Progenitor cell of endocrine pancreas (in vitro differentiated cells): ENCODE measurements around the gene COL9A3. TPM values are rescaled to one million over a fixed set of nuclear protein-coding genes. Genes with fewer than 3 reads are reported as not detected.

Experiments used
- DNase-seq: peaks from one replicate; pipeline ENCODE4 v3.0.0; 2021; ENCODE audit warnings: low spot score; ENCODE audit not compliant: unreplicated experiment
- H3K27ac Mint-ChIP-seq: 2 replicates; pipeline ENCODE4 v1.8.0; 2021; ENCODE audit warnings: mild to moderate bottlenecking, moderate library complexity, mixed read lengths
- H3K27me3 Mint-ChIP-seq: 2 replicates; pipeline ENCODE4 v1.8.0; 2021; ENCODE audit warnings: mixed read lengths
- H3K36me3 Mint-ChIP-seq: 2 replicates; pipeline ENCODE4 v1.8.0; 2022; ENCODE audit warnings: mixed read lengths; ENCODE audit not compliant: insufficient read depth
- H3K4me1 Mint-ChIP-seq: 2 replicates; pipeline ENCODE4 v1.8.0; 2021; ENCODE audit warnings: low read depth, mixed read lengths
- H3K4me3 Mint-ChIP-seq: 2 replicates; pipeline ENCODE4 v1.8.0; 2021; ENCODE audit warnings: low read depth, mild to moderate bottlenecking, moderate library complexity, mixed read lengths
- H3K9me3 Mint-ChIP-seq: 2 replicates; pipeline ENCODE4 v1.8.0; 2021; ENCODE audit warnings: low read depth, mixed read lengths
- CTCF ChIP-seq: fragments of 200-600 bp; sonication (generic); IDR thresholded peaks from one replicate; pipeline ENCODE4 v1.5.0; 2021; ENCODE audit warnings: antibody characterized with exemption, mild to moderate bottlenecking; ENCODE audit not compliant: unreplicated experiment
- total RNA-seq: library from RNA; stranded (reverse); gene quantifications from 2 replicates; pipeline ENCODE4 v1.2.1, GENCODE V29; 2021

Gene COL9A3
- total RNA-seq, 1 donor from 2014 or later: 81.5 TPM

DNA sequence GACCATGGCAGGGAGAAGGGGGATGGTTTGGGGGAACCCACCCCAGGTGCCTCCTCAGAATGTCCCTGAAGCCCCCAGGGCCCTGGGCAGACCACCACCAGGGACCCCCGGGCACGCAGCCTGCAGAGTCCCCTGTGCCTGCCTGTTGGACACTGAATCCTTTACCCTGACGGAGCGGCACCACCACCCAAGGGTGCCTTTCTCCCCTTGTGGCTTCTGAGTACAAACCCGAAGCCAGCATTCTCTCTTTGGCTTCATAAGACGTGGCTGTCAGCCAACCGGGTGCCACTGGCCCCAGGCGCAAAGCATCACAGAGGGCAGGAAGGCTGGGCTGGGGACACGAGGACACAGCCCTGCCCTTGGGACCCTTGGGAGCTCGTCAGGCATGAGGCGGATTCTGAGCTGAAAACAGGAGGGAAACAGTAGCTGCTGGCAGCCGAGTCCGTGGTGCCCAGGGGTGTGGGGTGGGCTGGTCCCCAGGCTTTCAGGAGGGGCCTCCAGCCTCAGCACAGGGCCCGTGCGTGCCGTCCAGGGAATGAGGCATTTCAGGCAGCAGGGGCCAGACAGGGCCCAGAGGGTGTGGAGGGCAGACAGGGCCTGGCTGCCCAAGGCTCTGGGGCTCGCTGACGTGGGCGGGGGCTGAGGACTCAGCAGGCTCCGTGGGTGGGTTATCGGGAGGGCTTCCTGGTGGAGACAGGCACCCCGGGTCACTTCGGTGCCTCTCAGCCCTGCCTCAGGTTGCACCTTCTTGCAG is 3.5 kb downstream of the COL9A3 start:
- Mint-ChIP-seq H3K27me3 (peaks cover 7% of the 10 kb centered on the region), H3K4me1 (peaks cover 9% of the 10 kb centered on the region), H3K27ac (no peak overlapping the region), H3K36me3 (no peaks in the 10 kb centered on the region), H3K4me3 (no peak overlapping the region), H3K9me3 (no peaks in the 10 kb centered on the region)
- TF ChIP-seq CTCF: no peak
- no peak for DNase-seq

- no peak for TF ChIP-seq CTCF
- H3K27me3 Mint-ChIP-seq: no peaks in the 10 kb centered on the region
- H3K4me3 Mint-ChIP-seq: no peak overlapping the region
- H3K27ac Mint-ChIP-seq: no peak overlapping the region
- no peaks in the 10 kb centered on the region for H3K36me3 Mint-ChIP-seq
- no peaks in the 10 kb centered on the region for H3K9me3 Mint-ChIP-seq
- peaks cover 4% of the 10 kb centered on the region for H3K4me1 Mint-ChIP-seq
- DNase-seq: no peak
Observed at GRCh38 chr20:62820962-62821725, 4.3 kb downstream of the COL9A3 start.

- H3K9me3 Mint-ChIP-seq: no peaks in the 10 kb centered on the region
- no peaks in the 10 kb centered on the region for H3K36me3 Mint-ChIP-seq
- no peak for DNase-seq
- H3K4me1 Mint-ChIP-seq: peaks cover 4% of the 10 kb centered on the region
- H3K27ac Mint-ChIP-seq: no peak overlapping the region
- TF ChIP-seq CTCF: no peak
- no peaks in the 10 kb centered on the region for H3K27me3 Mint-ChIP-seq
- H3K4me3 Mint-ChIP-seq: no peak overlapping the region
Observed at GRCh38 chr20:62821726-62822210, 4.9 kb downstream of the COL9A3 start.

DNA sequence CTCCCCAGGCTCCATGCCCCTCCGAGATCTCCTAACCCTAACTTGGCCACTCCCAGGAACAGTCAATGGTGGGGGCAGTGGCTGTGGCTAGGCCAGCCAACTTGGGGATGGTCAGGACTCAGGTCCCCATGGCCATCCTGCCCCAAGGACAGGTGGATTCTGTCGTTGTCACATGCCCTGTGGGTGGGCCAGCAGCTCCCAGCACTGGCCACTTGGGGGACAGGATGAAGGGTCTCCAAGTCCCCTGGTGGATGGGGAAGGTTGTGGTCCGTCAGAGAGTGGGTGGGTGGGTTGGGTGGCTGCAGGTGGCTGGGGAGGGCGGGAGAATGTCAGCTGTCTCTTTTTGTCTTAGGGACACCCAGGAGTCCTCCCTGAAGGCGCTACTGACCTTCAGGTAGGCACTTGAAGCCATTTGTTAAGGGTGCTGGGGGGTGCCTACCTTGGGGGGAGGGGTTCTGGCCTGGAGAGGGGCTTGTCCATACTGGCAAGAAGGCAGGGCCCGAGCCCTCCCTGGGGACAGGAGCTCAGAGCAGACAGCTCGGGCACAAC is 5.5 kb downstream of the COL9A3 start:
- H3K9me3 Mint-ChIP-seq: no peaks in the 10 kb centered on the region
- no peak overlapping the region for H3K4me3 Mint-ChIP-seq
- H3K27me3 Mint-ChIP-seq: no peaks in the 10 kb centered on the region
- peak; percentile 28 for TF ChIP-seq CTCF
- H3K27ac Mint-ChIP-seq: no peak overlapping the region
- no peak for DNase-seq
- peaks cover 4% of the 10 kb centered on the region for H3K4me1 Mint-ChIP-seq
- no peaks in the 10 kb centered on the region for H3K36me3 Mint-ChIP-seq

- H3K27ac Mint-ChIP-seq: peak overlapping the region; percentile 24
Observed at GRCh38 chr20:62822788-62823651, 6.2 kb downstream of the COL9A3 start.

More at GRCh38 chr20:62822788-62823651, 6.2 kb downstream of the COL9A3 start:
- Mint-ChIP-seq H3K27me3 (no peaks in the 10 kb centered on the region), H3K36me3 (no peaks in the 10 kb centered on the region), H3K9me3 (no peaks in the 10 kb centered on the region), H3K4me3 (peak overlapping the region; percentile 14), H3K4me1 (peaks cover 4% of the 10 kb centered on the region)
- DNase-seq: no peak
- TF ChIP-seq CTCF: peak; percentile 25
